Measurements from ENCODE around the gene PRDX2. TPM values are rescaled to one million over a fixed set of nuclear protein-coding genes. Genes with fewer than 3 reads are reported as not detected.
"Not testable (repeated sequence)": the region's sequence is repeated elsewhere in the genome, so short reads cannot be mapped to it uniquely, and the experiment has no call there.

The PRDX2 gene
- total RNA-seq, 1 donor, result 55.5 TPM

DNA sequence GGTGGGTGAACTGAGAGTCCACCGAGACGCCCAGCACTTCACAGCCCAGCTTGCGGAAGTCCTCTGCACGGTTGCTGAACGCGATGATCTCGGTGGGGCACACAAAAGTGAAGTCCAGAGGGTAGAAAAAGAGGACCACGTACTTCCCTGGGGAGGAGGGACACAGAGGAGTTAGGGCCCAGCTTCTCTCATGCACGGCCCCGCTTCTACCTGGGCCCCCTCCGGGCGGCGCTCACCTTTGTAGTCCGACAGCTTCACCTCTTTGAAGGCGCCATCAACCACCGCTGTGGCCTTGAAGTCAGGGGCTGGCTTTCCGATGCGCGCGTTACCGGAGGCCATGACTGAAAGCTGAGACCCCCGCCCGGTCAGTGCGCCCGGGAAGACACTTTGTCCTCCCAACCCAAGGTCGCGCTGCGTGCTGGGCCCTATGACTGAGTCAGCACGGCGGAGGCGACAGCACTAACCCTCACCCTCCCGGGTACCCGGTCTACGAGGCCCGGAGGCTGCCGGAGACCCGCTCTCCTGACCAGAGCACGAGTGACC is 606 bp downstream of the PRDX2 start:
- no peaks in the 10 kb centered on the region for H3K9me3 ChIP-seq (ENCODE audit: low read depth, low read length)
- peaks cover 13% of the 10 kb centered on the region for H3K27me3 ChIP-seq (ENCODE audit: insufficient read depth, low read length)
- peak overlapping the region; percentile 57 for H3K4me3 ChIP-seq (ENCODE audit: low read length)
- H3K4me1 ChIP-seq (ENCODE audit: insufficient read depth, low read length), result peaks cover 32% of the 10 kb centered on the region

DNA sequence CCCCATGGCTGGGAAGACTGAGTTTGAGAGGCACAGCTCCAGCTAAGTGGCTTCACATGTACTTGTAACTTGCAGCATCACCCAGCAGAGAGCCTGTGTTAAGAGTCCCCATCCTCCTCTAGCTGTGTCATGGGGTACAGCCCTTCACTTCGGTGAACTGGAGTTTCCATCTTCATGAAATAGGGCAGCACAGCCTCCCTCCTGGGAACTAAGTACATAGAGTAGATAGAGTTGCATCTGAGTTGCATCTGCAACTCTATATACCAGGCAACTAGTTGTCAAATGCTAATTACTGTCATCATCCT is 1.2 kb downstream of the PRDX2 start:
- Histone ChIP-seq H3K9me3 (ENCODE audit: low read depth, low read length) (no peaks in the 10 kb centered on the region), H3K4me3 (ENCODE audit: low read length) (no peak overlapping the region), H3K27me3 (ENCODE audit: insufficient read depth, low read length) (peaks cover 13% of the 10 kb centered on the region), H3K4me1 (ENCODE audit: insufficient read depth, low read length) (peaks cover 37% of the 10 kb centered on the region)

- H3K4me1 ChIP-seq (ENCODE audit: insufficient read depth, low read length), result peaks cover 43% of the 10 kb centered on the region
- peaks cover 13% of the 10 kb centered on the region for H3K27me3 ChIP-seq (ENCODE audit: insufficient read depth, low read length)
- no peak overlapping the region for H3K4me3 ChIP-seq (ENCODE audit: low read length)
- no peaks in the 10 kb centered on the region for H3K9me3 ChIP-seq (ENCODE audit: low read depth, low read length)
Measured at GRCh38 chr19:12799742-12800465, 1.7 kb downstream of the PRDX2 start.

DNA sequence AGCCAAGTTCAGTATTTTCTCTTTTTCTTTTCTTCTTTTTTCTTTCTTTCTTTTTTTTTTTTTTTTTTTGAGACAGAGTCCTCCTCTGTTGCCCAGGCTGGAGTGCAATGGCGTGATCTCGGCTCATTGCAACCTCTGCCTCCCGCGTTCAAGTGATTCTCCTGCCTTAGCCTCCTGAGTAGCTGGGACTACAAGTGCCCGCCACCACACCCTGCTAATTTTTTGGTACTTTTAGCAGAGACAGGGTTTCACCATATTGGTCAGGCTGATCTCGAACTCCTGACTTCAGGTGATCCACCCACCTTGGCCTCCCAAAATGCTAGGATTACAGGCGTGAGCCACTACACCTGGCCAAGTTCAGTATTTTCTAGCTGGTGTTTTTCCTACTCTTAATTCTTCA is 4.0 kb downstream of the PRDX2 start:
- not testable (repeated sequence) for H3K9me3 ChIP-seq (ENCODE audit: low read depth, low read length); H3K4me3 ChIP-seq (ENCODE audit: low read length)
- peaks cover 54% of the 10 kb centered on the region for H3K4me1 ChIP-seq (ENCODE audit: insufficient read depth, low read length)
- H3K27me3 ChIP-seq (ENCODE audit: insufficient read depth, low read length), result peaks cover 13% of the 10 kb centered on the region

- no peak overlapping the region for H3K4me3 ChIP-seq (ENCODE audit: low read length)
- peaks cover 50% of the 10 kb centered on the region for H3K4me1 ChIP-seq (ENCODE audit: insufficient read depth, low read length)
- no peaks in the 10 kb centered on the region for H3K9me3 ChIP-seq (ENCODE audit: low read depth, low read length)
- H3K27me3 ChIP-seq (ENCODE audit: insufficient read depth, low read length), result peaks cover 8% of the 10 kb centered on the region
Measured at GRCh38 chr19:12797141-12797587, 4.4 kb downstream of the PRDX2 start.

GRCh38 chr19:12796146-12797071 is 5.2 kb downstream of the PRDX2 start:
- Histone ChIP-seq H3K4me1 (ENCODE audit: insufficient read depth, low read length) (peaks cover 42% of the 10 kb centered on the region), H3K27me3 (ENCODE audit: insufficient read depth, low read length) (peaks cover 7% of the 10 kb centered on the region), H3K4me3 (ENCODE audit: low read length) (no peak overlapping the region), H3K9me3 (ENCODE audit: low read depth, low read length) (no peaks in the 10 kb centered on the region)

DNA sequence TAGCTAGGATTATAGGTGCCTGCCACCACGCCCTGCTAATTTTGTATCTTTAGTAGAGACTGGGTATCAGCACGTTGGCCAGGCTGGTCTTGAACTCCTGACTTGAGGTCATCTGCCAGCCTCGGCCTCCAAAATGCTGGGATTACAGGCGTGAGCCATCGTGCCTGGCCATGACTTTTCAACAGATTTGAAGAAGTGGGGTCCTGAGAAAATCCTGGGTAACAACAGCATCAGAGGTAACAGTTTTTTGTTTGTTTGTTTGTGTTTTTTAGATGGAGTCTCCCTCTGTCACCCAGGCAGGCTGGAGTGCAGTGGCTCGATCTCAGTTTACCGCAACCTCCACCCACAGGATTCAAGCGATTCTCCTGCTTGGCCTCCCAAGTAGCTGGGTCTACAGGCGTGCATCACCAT is 6.6 kb downstream of the PRDX2 start:
- Histone ChIP-seq H3K4me1 (ENCODE audit: insufficient read depth, low read length) (peaks cover 39% of the 10 kb centered on the region), H3K27me3 (ENCODE audit: insufficient read depth, low read length) (no peaks in the 10 kb centered on the region), H3K4me3 (ENCODE audit: low read length) (no peak overlapping the region), H3K9me3 (ENCODE audit: low read depth, low read length) (no peaks in the 10 kb centered on the region)

DNA sequence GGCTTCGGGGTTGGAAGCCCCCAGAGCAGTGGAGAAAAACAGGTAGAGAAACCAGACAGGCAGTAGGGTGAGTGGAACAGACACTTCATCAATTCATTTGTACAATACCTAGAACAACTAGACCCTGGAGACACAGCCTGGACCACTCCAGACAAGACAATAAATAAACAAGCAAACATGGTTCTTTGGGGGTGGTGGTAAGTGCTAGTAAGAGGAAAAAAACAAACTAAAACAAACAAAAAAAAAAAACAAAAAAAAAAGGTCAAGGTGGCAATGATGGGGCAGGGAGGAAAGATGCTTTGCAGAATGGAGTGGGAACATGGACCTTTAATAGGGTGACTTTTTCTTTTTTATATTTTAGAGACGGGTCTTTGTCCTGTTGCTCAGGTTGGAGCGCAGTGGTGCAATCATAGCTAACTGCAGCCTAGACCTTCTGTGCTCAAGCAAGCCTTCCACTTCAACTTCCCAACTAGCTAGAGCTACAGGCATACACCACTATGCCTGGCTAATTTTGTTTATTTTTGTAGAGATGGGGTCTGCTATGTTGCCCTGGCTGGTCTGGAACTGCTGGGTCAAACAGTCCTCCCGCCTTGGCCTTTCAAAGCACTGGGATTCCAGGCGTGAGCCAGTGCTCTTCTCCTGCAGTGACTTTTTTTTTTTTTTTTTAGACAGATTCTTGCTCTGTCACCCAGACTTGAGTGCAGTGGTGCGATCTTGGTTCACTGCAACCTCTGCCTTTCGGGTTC is 7.2 kb downstream of the PRDX2 start:
- Histone ChIP-seq H3K27me3 (ENCODE audit: insufficient read depth, low read length) (no peaks in the 10 kb centered on the region), H3K9me3 (ENCODE audit: low read depth, low read length) (no peaks in the 10 kb centered on the region), H3K4me3 (ENCODE audit: low read length) (peak overlapping the region; percentile 100), H3K4me1 (ENCODE audit: insufficient read depth, low read length) (peaks cover 40% of the 10 kb centered on the region)

DNA sequence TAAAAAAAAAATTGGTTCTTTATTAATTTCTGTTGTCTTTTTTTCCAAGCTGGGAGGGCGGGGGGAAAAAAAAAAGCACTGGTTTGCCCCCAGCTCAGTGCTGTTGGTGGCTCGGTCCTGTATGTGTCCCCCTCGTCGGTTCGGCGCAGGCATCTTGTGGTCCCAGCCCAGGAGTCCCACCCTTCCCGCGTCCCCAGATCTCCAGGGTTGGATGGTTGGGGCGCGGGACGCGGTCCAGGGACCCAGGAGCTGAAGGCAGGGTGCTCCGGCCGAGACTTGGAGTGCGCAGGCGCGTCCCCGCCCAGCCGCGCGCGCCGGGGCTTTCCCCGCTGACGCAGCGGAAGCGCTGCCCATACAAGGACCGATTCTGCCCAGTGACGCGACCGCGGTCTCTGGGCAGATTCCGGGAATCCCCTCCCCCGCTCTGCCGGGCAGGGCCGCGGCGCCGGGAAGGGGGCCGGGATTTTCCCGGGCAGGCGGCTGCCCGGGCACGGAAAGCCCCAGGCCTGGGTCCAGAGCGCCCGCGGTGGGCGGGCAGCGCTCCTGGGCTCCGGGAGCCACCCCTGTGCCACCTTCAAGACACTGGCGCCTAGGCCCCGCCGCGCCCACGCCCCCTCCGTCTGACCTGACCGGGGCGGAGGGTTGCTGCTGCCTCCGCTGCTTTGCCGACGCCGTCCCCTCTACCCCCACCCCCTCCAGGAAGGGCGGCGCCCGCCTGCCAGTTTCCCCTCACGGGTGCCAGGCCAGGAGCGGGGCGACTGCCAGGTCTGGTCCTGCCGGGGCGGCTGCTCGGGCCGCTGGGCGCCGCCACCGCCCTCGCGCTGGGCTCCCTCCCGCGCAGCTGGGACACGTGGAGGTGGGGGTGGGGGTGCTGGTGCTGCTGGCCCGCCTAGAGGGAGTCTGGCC is 8.1 kb downstream of the PRDX2 start:
- H3K9me3 ChIP-seq (ENCODE audit: low read depth, low read length), result no peaks in the 10 kb centered on the region
- H3K27me3 ChIP-seq (ENCODE audit: insufficient read depth, low read length), result no peaks in the 10 kb centered on the region
- peaks cover 49% of the 10 kb centered on the region for H3K4me1 ChIP-seq (ENCODE audit: insufficient read depth, low read length)
- H3K4me3 ChIP-seq (ENCODE audit: low read length), result peak overlapping the region; percentile 100

DNA sequence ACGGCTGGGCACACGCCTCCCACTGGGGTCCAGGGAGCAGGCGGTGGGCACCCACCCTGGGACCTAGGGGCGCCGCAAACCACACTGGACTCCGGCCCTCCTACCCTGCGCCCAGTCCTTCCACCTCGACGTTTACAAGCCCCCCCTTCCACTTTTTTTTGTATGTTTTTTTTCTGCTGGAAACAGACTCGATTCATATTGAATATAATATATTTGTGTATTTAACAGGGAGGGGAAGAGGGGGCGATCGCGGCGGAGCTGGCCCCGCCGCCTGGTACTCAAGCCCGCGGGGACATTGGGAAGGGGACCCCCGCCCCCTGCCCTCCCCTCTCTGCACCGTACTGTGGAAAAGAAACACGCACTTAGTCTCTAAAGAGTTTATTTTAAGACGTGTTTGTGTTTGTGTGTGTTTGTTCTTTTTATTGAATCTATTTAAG is 8.7 kb downstream of the PRDX2 start:
- Histone ChIP-seq H3K9me3 (ENCODE audit: low read depth, low read length) (no peaks in the 10 kb centered on the region), H3K27me3 (ENCODE audit: insufficient read depth, low read length) (no peaks in the 10 kb centered on the region), H3K4me3 (ENCODE audit: low read length) (peak overlapping the region; percentile 100), H3K4me1 (ENCODE audit: insufficient read depth, low read length) (peaks cover 55% of the 10 kb centered on the region)

- Histone ChIP-seq H3K9me3 (ENCODE audit: low read depth, low read length) (no peaks in the 10 kb centered on the region), H3K4me1 (ENCODE audit: insufficient read depth, low read length) (peaks cover 61% of the 10 kb centered on the region), H3K4me3 (ENCODE audit: low read length) (peak overlapping the region; percentile 100), H3K27me3 (ENCODE audit: insufficient read depth, low read length) (no peaks in the 10 kb centered on the region)
Measured at GRCh38 chr19:12792051-12792852, 9.3 kb downstream of the PRDX2 start.

DNA sequence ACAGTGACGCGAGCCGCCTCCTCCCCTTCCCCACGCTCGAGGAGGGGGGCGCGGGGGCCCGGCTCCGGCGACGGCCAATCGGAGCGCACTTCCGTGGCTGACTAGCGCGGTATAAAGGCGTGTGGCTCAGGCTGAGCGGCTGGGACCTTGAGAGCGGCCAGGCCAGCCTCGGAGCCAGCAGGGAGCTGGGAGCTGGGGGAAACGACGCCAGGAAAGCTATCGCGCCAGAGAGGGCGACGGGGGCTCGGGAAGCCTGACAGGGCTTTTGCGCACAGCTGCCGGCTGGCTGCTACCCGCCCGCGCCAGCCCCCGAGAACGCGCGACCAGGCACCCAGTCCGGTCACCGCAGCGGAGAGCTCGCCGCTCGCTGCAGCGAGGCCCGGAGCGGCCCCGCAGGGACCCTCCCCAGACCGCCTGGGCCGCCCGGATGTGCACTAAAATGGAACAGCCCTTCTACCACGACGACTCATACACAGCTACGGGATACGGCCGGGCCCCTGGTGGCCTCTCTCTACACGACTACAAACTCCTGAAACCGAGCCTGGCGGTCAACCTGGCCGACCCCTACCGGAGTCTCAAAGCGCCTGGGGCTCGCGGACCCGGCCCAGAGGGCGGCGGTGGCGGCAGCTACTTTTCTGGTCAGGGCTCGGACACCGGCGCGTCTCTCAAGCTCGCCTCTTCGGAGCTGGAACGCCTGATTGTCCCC is 10.1 kb downstream of the PRDX2 start, which contains the start of gene JUNB:
TSS of gene JUNB (plus strand) at position 142 of the 706 bp plus-strand sequence. CDS start at position 428, 286 bp downstream.
- Histone ChIP-seq H3K27me3 (ENCODE audit: insufficient read depth, low read length) (no peaks in the 10 kb centered on the region), H3K4me3 (ENCODE audit: low read length) (peak within 1 kb of the TSS; percentile 100), H3K9me3 (ENCODE audit: low read depth, low read length) (no peaks in the 10 kb centered on the region), H3K4me1 (ENCODE audit: insufficient read depth, low read length) (peaks cover 67% of the 10 kb centered on the region)
